DOHH2 (cell line): ENCODE measurements around the gene SLC4A1AP.
"Not testable (repeated sequence)": the region's sequence is repeated elsewhere in the genome, so short reads cannot be mapped to it uniquely, and the experiment has no call there.

Source experiments
- H3F3A ChIP-seq: fragments of 200-600 bp; sonication (generic), shearing (Covaris generic); 2 replicates; pipeline ENCODE4 v1.6.0; 2016; ENCODE audit warnings: antibody characterized with exemption, mild to moderate bottlenecking; ENCODE audit not compliant: control insufficient read depth, insufficient read depth
- H3K27ac ChIP-seq: fragments of 200-600 bp; sonication (generic); 2 replicates; pipeline ENCODE4 v1.5.1; 2014; ENCODE audit warnings: low read depth, mild to moderate bottlenecking, low read length, moderate library complexity
- H3K27me3 ChIP-seq: fragments of 200-600 bp; sonication (generic); 2 replicates; pipeline ENCODE4 v1.6.1; 2014; ENCODE audit warnings: mild to moderate bottlenecking, low read length, mixed read lengths; ENCODE audit not compliant: control insufficient read depth
- H3K36me3 ChIP-seq: fragments of 200-600 bp; sonication (generic); 2 replicates; pipeline ENCODE4 v1.6.1; 2014; ENCODE audit warnings: mild to moderate bottlenecking, low read length, moderate library complexity, mixed read lengths; ENCODE audit not compliant: control insufficient read depth
- H3K4me1 ChIP-seq: fragments of 200-600 bp; sonication (generic); 2 replicates; pipeline ENCODE4 v1.6.1; 2014; ENCODE audit warnings: mild to moderate bottlenecking, low read length, mixed read lengths; ENCODE audit not compliant: control insufficient read depth
- H3K4me2 ChIP-seq: fragments of 200-600 bp; sonication (generic); 2 replicates; pipeline ENCODE4 v1.6.0; 2014; ENCODE audit warnings: mild to moderate bottlenecking, low read length, moderate library complexity
- H3K4me3 ChIP-seq: fragments of 200-600 bp; sonication (generic); 2 replicates; pipeline ENCODE4 v1.5.1; 2014; ENCODE audit warnings: mild to moderate bottlenecking, low read length, mixed read lengths
- H3K79me2 ChIP-seq: fragments of 200-600 bp; sonication (generic); 2 replicates; pipeline ENCODE4 v1.6.1; 2014; ENCODE audit warnings: mild to moderate bottlenecking, low read length, mixed read lengths; ENCODE audit not compliant: control insufficient read depth
- H3K9me2 ChIP-seq: fragments of 200-600 bp; sonication (generic); replicated peaks from 2 replicates; pipeline ENCODE4 v1.6.1; 2014; ENCODE audit warnings: mild to moderate bottlenecking, low read length, mixed read lengths; ENCODE audit not compliant: control insufficient read depth
- H3K9me3 ChIP-seq: fragments of 200-600 bp; sonication (generic); 2 replicates; pipeline ENCODE4 v1.6.1; 2014; ENCODE audit warnings: antibody characterized with exemption, low read length, mixed read lengths; ENCODE audit not compliant: control insufficient read depth, insufficient read depth
- H4K20me1 ChIP-seq: fragments of 200-600 bp; sonication (generic); 2 replicates; pipeline ENCODE4 v1.6.0; 2014; ENCODE audit warnings: low read depth, mild to moderate bottlenecking, antibody characterized with exemption, low read length, moderate library complexity; ENCODE audit not compliant: control insufficient read depth, insufficient read depth
- EZH2phosphoT487 ChIP-seq: fragments of 200-600 bp; sonication (generic); IDR thresholded peaks from 2 replicates; pipeline ENCODE4 v1.6.1; 2017; ENCODE audit warnings: borderline replicate concordance, mild to moderate bottlenecking, antibody characterized with exemption, low read length, moderate library complexity, mixed read lengths
- TF ChIP-seq, protein P1 (sequence below): fragments of 200-600 bp; sonication (generic); IDR thresholded peaks from one replicate; pipeline ENCODE4 v1.5.1; 2014; ENCODE audit warnings: antibody characterized with exemption, mild to moderate bottlenecking, low read depth, low read length; ENCODE audit not compliant: poor library complexity, severe bottlenecking

SLC4A1AP gene

GRCh38 chr2:27627963-27628766 lies 35.5 kb upstream of the SLC4A1AP start:
- Histone ChIP-seq H3K27me3 (no peaks in the 10 kb centered on the region), H3K4me2 (peak overlapping the region; percentile 74), H3K9me2 (no peaks in the 10 kb centered on the region), H3F3A (peaks cover 7% of the 10 kb centered on the region; the same call in 1 of the 2 replicates), H3K36me3 (peaks cover 49% of the 10 kb centered on the region), H3K79me2 (peaks cover 20% of the 10 kb centered on the region), H3K4me3 (peak overlapping the region; percentile 88), H3K27ac (no peak overlapping the region), H4K20me1 (no peaks in the 10 kb centered on the region), H3K4me1 (peaks cover 31% of the 10 kb centered on the region), H3K9me3 (no peaks in the 10 kb centered on the region)
- TF ChIP-seq, protein P1, sequence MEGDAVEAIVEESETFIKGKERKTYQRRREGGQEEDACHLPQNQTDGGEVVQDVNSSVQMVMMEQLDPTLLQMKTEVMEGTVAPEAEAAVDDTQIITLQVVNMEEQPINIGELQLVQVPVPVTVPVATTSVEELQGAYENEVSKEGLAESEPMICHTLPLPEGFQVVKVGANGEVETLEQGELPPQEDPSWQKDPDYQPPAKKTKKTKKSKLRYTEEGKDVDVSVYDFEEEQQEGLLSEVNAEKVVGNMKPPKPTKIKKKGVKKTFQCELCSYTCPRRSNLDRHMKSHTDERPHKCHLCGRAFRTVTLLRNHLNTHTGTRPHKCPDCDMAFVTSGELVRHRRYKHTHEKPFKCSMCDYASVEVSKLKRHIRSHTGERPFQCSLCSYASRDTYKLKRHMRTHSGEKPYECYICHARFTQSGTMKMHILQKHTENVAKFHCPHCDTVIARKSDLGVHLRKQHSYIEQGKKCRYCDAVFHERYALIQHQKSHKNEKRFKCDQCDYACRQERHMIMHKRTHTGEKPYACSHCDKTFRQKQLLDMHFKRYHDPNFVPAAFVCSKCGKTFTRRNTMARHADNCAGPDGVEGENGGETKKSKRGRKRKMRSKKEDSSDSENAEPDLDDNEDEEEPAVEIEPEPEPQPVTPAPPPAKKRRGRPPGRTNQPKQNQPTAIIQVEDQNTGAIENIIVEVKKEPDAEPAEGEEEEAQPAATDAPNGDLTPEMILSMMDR: no peak
- no peak for TF ChIP-seq EZH2phosphoT487

GRCh38 chr2:27628767-27629709 lies 34.7 kb upstream of the SLC4A1AP start, which contains the start of the genes CCDC121 and GPN1:
Gene CCDC121 (minus strand): TSS chr2:27629012. CDS start chr2:27627799, 1,213 bp downstream.
Gene GPN1 (plus strand): TSS chr2:27629050. CDS start chr2:27629059, 9 bp downstream.
- H4K20me1 ChIP-seq: no peaks in the 10 kb centered on the region
- peak within 1 kb of the TSS; percentile 88 for H3K4me3 ChIP-seq
- no peak for TF ChIP-seq EZH2phosphoT487
- TF ChIP-seq, protein P1: no peak
- H3F3A ChIP-seq: peaks cover 7% of the 10 kb centered on the region; the same call in 1 of the 2 replicates
- no peaks in the 10 kb centered on the region for H3K27me3 ChIP-seq
- H3K4me1 ChIP-seq: peaks cover 31% of the 10 kb centered on the region
- H3K9me2 ChIP-seq: no peaks in the 10 kb centered on the region
- peak within 1 kb of the TSS; percentile 26 for H3K27ac ChIP-seq
- no peaks in the 10 kb centered on the region for H3K9me3 ChIP-seq
- peaks cover 50% of the 10 kb centered on the region for H3K36me3 ChIP-seq
- H3K79me2 ChIP-seq: peaks cover 20% of the 10 kb centered on the region
- H3K4me2 ChIP-seq: peak within 1 kb of the TSS; percentile 74

DNA sequence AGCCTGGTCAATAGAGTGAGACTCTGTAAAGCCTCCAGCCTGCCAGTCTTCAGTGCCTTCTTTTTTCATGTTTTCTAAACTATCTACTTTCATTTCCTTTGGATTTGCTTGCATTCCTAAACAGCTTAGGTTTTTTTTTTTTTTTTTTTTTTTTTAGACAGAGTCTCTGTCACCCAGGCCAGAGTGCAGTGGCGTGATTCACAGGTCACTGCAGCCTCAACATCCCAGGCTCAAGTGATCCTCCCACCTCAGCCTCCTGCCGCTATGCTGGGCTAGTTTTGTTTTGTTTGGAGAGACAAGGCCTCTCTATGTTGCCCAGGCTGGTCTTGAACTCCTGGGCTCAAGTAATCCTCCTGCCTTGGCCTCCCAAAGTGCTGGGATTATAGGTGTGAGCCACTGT lies 33.4 kb upstream of the SLC4A1AP start:
- not testable (repeated sequence) for H3K9me3 ChIP-seq, H3K4me3 ChIP-seq
- H3K36me3 ChIP-seq: peaks cover 52% of the 10 kb centered on the region

More for the DNA sequence above, 33.4 kb upstream of the SLC4A1AP start:
- H3K79me2 ChIP-seq: peaks cover 20% of the 10 kb centered on the region
- not testable (repeated sequence) for H3K27ac ChIP-seq, H4K20me1 ChIP-seq, H3F3A ChIP-seq, H3K27me3 ChIP-seq, H3K9me2 ChIP-seq
- peaks cover 31% of the 10 kb centered on the region for H3K4me1 ChIP-seq
- H3K4me2 ChIP-seq: peak overlapping the region; percentile 74; the same call in 1 of the 2 replicates
